PC-9 (cell line): Measurements from ENCODE around the gene FRZB. TPM values are rescaled to one million over a fixed set of nuclear protein-coding genes. Genes with fewer than 3 reads are reported as not detected.

Experiments
- BruUV-seq: library from RNA; stranded (reverse); fragments of 400-500 nt; replicated peaks from 2 replicates; lab custom pipeline; 2021; lab: Mats Ljungman, UMichigan
- CTCF ChIA-PET: fragments of 300-600 bp; sonication (Branson Sonifier 250); formaldehyde crosslinking; loops from one replicate; lab custom pipeline; 2022; ENCODE audit warnings: antibody characterized with exemption; lab: Charles Lee
- POLR2A ChIA-PET: fragments of 300-600 bp; sonication (Branson Sonifier 250); formaldehyde crosslinking; loops from one replicate; lab custom pipeline; 2022; ENCODE audit warnings: antibody characterized with exemption; ENCODE audit not compliant: unreplicated experiment; lab: Charles Lee
- DNase-seq, 2 experiments: peaks; one replicate each; pipeline versions ENCODE4 v3.0.0 to v3.0.0-alpha.2; 2015 to 2022; ENCODE audit warnings: mixed read lengths in 1 of 2
- H2AFZ ChIP-seq: fragments of 200-600 bp; sonication (generic); 2 replicates; pipeline ENCODE4 v1.8.1; 2017; ENCODE audit warnings: antibody characterized with exemption
- H3F3A ChIP-seq: fragments of 200-600 bp; sonication (generic); 2 replicates; pipeline ENCODE4 v1.8.1; 2017; ENCODE audit warnings: antibody characterized with exemption, mild to moderate bottlenecking, low read depth; ENCODE audit not compliant: insufficient read depth
- H3K27ac ChIP-seq: fragments of 200-600 bp; sonication (generic); 2 replicates; pipeline ENCODE4 v1.6.1; 2016; ENCODE audit warnings: mixed run types
- H3K27me3 ChIP-seq: fragments of 200-600 bp; sonication (generic); 2 replicates; pipeline ENCODE4 v1.6.1; 2016; ENCODE audit warnings: low read depth, mixed run types; ENCODE audit not compliant: insufficient read depth
- H3K36me3 ChIP-seq: fragments of 200-600 bp; sonication (generic); 2 replicates; pipeline ENCODE4 v1.6.1; 2016; ENCODE audit warnings: low read depth, mixed run types
- H3K4me1 ChIP-seq: fragments of 200-600 bp; sonication (generic); replicated peaks from 2 replicates; pipeline ENCODE4 v1.6.1; 2016; ENCODE audit warnings: mixed run types; ENCODE audit not compliant: insufficient read depth
- H3K4me2 ChIP-seq: fragments of 200-600 bp; sonication (generic); 2 replicates; pipeline ENCODE4 v1.6.1; 2017; ENCODE audit warnings: mixed run types
- H3K4me3 ChIP-seq: fragments of 200-600 bp; sonication (generic); 2 replicates; pipeline ENCODE4 v1.6.1; 2016; ENCODE audit warnings: mixed run types
- H3K79me2 ChIP-seq: fragments of 200-600 bp; sonication (generic); 2 replicates; pipeline ENCODE4 v1.6.1; 2017; ENCODE audit warnings: low read depth, mixed run types
- H3K9me2 ChIP-seq: fragments of 200-600 bp; sonication (generic); 2 replicates; pipeline ENCODE4 v1.8.1; 2017; ENCODE audit warnings: mild to moderate bottlenecking; ENCODE audit not compliant: insufficient read depth
- H3K9me3 ChIP-seq: fragments of 200-600 bp; sonication (generic); 2 replicates; pipeline ENCODE4 v1.8.1; 2016; ENCODE audit warnings: low read depth; ENCODE audit not compliant: insufficient read depth
- H4K20me1 ChIP-seq: fragments of 200-600 bp; sonication (generic); 2 replicates; pipeline ENCODE4 v1.8.1; 2017; ENCODE audit not compliant: insufficient read depth
- CTCF ChIP-seq: fragments of 200-600 bp; sonication (generic); conservative IDR thresholded peaks from 2 replicates; pipeline ENCODE4 v1.6.1; 2017; ENCODE audit warnings: mixed run types, antibody characterized with exemption, mild to moderate bottlenecking, moderate library complexity
- EZH2 ChIP-seq: fragments of 200-600 bp; sonication (generic); IDR thresholded peaks from 2 replicates; pipeline ENCODE4 v1.8.0; 2017; ENCODE audit warnings: antibody characterized with exemption, low read depth
- intact Hi-C: fragments of 100-400 bp; cut with micrococcal nuclease; formaldehyde crosslinking; loops from one replicate; pipeline ENCODE4 v1.10.0; 2022; ENCODE audit not compliant: unreplicated experiment
- total RNA-seq: library from RNA; stranded (reverse); gene quantifications from 2 replicates; pipeline ENCODE4 v1.2.3, GENCODE V29; 2021

Gene FRZB
- total RNA-seq, 1 experiment from 2014 or later = 0.15 TPM

- ChIA-PET CTCF (no interaction called here), POLR2A (interaction anchor here (0.6 kb wide), 1 partner anchor 436 kb away, joined by 8 read pairs; no protein-coding TSS in a partner anchor)
- no peak for DNase-seq
- no peaks in the 10 kb centered on the region for H3K36me3 ChIP-seq
- no peak overlapping the region for H3K4me2 ChIP-seq
- H3K27ac ChIP-seq = no peak overlapping the region
- TF ChIP-seq EZH2 = no peak
- TF ChIP-seq CTCF = no peak
- H3K27me3 ChIP-seq = no peaks in the 10 kb centered on the region
- intact Hi-C loops = no loop called here
- H3K4me3 ChIP-seq = no peak overlapping the region
- no peaks in the 10 kb centered on the region for H4K20me1 ChIP-seq
- no peaks in the 10 kb centered on the region for H3K79me2 ChIP-seq
- no TSS peak for BruUV-seq
- H3K4me1 ChIP-seq = no peaks in the 10 kb centered on the region
- H2AFZ ChIP-seq = no peak overlapping the region
- H3K9me2 ChIP-seq = no peaks in the 10 kb centered on the region
- no peaks in the 10 kb centered on the region for H3F3A ChIP-seq
- no peaks in the 10 kb centered on the region for H3K9me3 ChIP-seq
Measured at GRCh38 chr2:182807319-182807718, 59.1 kb downstream of the FRZB start.

GRCh38 chr2:182804128-182804527 lies 62.3 kb downstream of the FRZB start:
- Histone ChIP-seq H3K4me1 (no peaks in the 10 kb centered on the region), H3K36me3 (no peaks in the 10 kb centered on the region), H3K27me3 (no peaks in the 10 kb centered on the region), H3K9me3 (no peaks in the 10 kb centered on the region), H3K27ac (no peak overlapping the region), H2AFZ (no peak overlapping the region), H3K4me3 (no peak overlapping the region), H3F3A (no peaks in the 10 kb centered on the region; the same call in 1 of the 2 replicates), H3K9me2 (no peaks in the 10 kb centered on the region), H3K79me2 (no peaks in the 10 kb centered on the region), H4K20me1 (no peaks in the 10 kb centered on the region), H3K4me2 (no peak overlapping the region)
- ChIA-PET CTCF (no interaction called here), POLR2A (no interaction called here)
- no TSS peak for BruUV-seq
- intact Hi-C loops = no loop called here
- no peak for DNase-seq
- TF ChIP-seq CTCF (no peak), EZH2 (no peak)

GRCh38 chr2:182798736-182799135 lies 67.7 kb downstream of the FRZB start:
- intact Hi-C loops = no loop called here
- CTCF ChIA-PET = interaction anchor here (0.6 kb wide), 1 partner anchor 296 kb away, joined by 3 read pairs; no protein-coding TSS in a partner anchor
- POLR2A ChIA-PET = no interaction called here

More at GRCh38 chr2:182798736-182799135, 67.7 kb downstream of the FRZB start:
- no peak overlapping the region for H2AFZ ChIP-seq
- no peaks in the 10 kb centered on the region; the same call in 1 of the 2 replicates for H3F3A ChIP-seq
- no peaks in the 10 kb centered on the region; the same call in 1 of the 2 replicates for H3K9me2 ChIP-seq
- no peak for TF ChIP-seq EZH2
- no peak for TF ChIP-seq CTCF
- H3K4me3 ChIP-seq = no peak overlapping the region
- no peaks in the 10 kb centered on the region for H3K79me2 ChIP-seq
- no peaks in the 10 kb centered on the region for H3K9me3 ChIP-seq
- H3K27me3 ChIP-seq = no peaks in the 10 kb centered on the region
- no peaks in the 10 kb centered on the region for H3K4me1 ChIP-seq
- H3K36me3 ChIP-seq = no peaks in the 10 kb centered on the region
- no peak overlapping the region for H3K27ac ChIP-seq
- BruUV-seq = no TSS peak
- no peak overlapping the region for H3K4me2 ChIP-seq
- no peaks in the 10 kb centered on the region for H4K20me1 ChIP-seq
- no peak for DNase-seq
